Duodenal mucosa (tissue), 2 donors: Measurements from ENCODE around the gene HLA-DPA1.

ENCODE experiments used
- H3K27ac ChIP-seq: one replicate; pipeline ENCODE4 v1.7.0; 2013; ENCODE audit warnings: low read depth, low read length
- H3K27me3 ChIP-seq, 2 donors: one replicate each; pipeline ENCODE4 v1.7.0; 2013; ENCODE audit warnings: low read length in 2 of 2, control low read depth in 1 of 2; ENCODE audit not compliant: insufficient read depth in 2 of 2, control insufficient read depth in 1 of 2
- H3K36me3 ChIP-seq, 2 donors: one replicate each; pipeline ENCODE4 v1.7.0; 2013; ENCODE audit warnings: low read length in 2 of 2, control low read depth in 1 of 2; ENCODE audit not compliant: insufficient read depth in 2 of 2, control insufficient read depth in 1 of 2
- H3K4me1 ChIP-seq, 2 donors: one replicate each; pipeline ENCODE4 v1.7.0; 2013; ENCODE audit warnings: low read length in 2 of 2, control low read depth in 1 of 2; ENCODE audit not compliant: insufficient read depth in 2 of 2, control insufficient read depth in 1 of 2
- H3K4me3 ChIP-seq, 2 donors: one replicate each; pipeline ENCODE4 v1.7.0; 2013; ENCODE audit warnings: low read length in 2 of 2, low read depth in 1 of 2
- H3K9ac ChIP-seq, 2 donors: one replicate each; pipeline ENCODE4 v1.7.0; 2013; ENCODE audit warnings: low read length in 2 of 2, low read depth in 1 of 2
- H3K9me3 ChIP-seq, 2 donors: one replicate each; pipeline ENCODE4 v1.7.0; 2013; ENCODE audit warnings: low read length in 2 of 2, control low read depth in 1 of 2; ENCODE audit not compliant: control insufficient read depth in 1 of 2

The HLA-DPA1 gene

DNA sequence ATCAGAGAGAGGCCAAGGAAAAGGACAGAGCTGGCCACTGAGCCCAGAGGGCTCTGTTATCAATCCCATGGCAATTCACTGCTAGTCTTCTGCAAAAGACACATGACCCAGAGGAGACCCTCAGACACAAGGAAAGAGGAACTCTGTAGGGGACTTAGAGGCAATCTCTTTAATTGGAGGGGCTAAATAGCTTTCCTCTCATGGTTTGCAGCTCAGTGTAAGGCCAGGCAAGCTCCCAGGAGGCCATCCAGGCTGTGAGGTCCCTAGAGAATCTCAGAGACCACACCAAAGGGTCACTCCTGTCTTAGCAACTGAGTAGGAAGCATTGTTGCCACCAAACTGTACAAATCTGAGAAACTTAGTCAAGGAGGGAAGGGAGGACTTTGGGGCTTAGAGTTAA lies 54.1 kb downstream of the HLA-DPA1 start:
- Histone ChIP-seq H3K36me3 (no peaks in the 10 kb centered on the region), H3K4me3 (no peak overlapping the region), H3K27me3 (no peaks in the 10 kb centered on the region), H3K9ac (peak overlapping the region; percentile 22 to 24), H3K4me1 (peaks cover 16 to 22% of the 10 kb centered on the region in 2 donors), H3K9me3 (no peaks in the 10 kb centered on the region), H3K27ac (peak overlapping the region; percentile 63)

DNA sequence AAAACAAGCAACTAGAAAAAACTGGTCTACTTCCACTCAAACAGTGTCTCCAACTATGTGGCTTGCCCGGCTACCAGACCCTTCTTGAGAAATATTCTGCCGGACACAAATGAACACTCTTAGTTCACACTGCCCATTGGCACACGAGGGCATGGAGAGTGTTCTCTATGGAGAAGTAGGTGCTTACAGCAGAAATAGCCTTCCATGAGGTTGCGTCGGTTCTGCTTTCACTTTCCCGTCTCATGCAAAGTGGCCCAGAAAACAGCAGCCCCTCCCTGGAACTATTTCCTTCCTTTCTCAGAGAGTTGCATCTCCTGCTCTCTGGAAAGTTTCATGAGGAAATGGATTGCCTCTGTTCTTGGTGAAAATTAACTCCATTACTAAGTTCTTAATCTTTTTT lies 54.5 kb downstream of the HLA-DPA1 start:
- Histone ChIP-seq H3K4me3 (peak overlapping the region; percentile 31 to 34), H3K36me3 (no peaks in the 10 kb centered on the region), H3K9ac (peak overlapping the region; percentile 22 to 24), H3K9me3 (no peaks in the 10 kb centered on the region), H3K4me1 (peaks cover 16 to 22% of the 10 kb centered on the region in 2 donors), H3K27ac (peak overlapping the region; percentile 63), H3K27me3 (no peaks in the 10 kb centered on the region)

DNA sequence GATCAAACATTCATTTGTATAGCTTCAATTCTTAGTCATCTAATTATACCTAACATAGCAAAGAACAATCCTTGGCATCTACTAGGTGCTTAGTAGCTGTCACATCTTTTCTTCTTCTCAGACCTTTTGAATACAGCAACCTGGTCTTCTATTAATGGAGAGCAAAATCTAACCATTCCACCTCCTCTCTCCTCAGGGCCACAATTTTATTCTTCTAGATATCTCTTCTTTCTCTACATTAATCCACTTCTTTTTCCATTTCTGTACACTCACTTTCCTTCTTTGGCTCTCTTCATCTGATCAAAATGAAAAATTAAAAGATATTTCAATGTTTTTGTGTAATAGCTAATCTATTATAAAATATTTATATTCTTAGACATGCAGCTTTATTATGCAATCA lies 55.0 kb downstream of the HLA-DPA1 start:
- no peak overlapping the region for H3K9ac ChIP-seq
- peaks cover 0 to 5% of the 10 kb centered on the region in 2 donors for H3K27me3 ChIP-seq
- peaks cover 16 to 22% of the 10 kb centered on the region in 2 donors for H3K4me1 ChIP-seq
- no peaks in the 10 kb centered on the region for H3K36me3 ChIP-seq
- peak overlapping the region; percentile 35 for H3K27ac ChIP-seq
- H3K4me3 ChIP-seq = no peak overlapping the region
- no peaks in the 10 kb centered on the region for H3K9me3 ChIP-seq

DNA sequence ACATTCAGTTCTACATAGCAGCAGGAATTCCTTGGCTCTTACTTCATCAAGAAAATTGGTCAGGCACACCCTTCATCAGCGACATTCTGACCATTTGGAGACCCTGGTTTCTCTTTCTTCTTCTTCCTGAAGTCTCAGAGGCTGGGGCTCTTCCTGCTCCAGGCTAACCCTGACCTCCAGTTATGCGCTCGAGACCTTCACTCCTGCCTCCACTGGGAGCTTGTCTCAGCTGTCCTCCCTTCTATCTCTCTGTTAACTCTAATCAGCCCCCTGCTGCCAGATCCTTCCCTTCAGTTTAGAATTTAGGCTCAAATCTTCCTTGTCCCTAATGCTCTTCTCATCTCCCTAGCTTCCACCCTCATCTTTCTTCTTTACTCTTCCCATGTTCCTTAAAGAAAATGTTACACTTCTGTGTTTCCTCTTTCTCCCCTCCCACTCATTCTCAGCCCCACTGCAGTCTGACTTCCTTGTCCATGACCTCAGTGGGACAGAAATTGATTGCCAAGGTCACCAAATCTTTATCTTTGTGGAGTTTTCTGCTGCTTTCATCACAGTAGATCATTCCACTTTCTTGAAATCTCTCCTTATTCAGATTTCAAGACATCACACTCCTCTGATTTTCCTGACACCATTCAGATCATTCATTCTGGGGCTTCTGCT lies 55.6 kb downstream of the HLA-DPA1 start:
- H3K27ac ChIP-seq = peak overlapping the region; percentile 35

DNA sequence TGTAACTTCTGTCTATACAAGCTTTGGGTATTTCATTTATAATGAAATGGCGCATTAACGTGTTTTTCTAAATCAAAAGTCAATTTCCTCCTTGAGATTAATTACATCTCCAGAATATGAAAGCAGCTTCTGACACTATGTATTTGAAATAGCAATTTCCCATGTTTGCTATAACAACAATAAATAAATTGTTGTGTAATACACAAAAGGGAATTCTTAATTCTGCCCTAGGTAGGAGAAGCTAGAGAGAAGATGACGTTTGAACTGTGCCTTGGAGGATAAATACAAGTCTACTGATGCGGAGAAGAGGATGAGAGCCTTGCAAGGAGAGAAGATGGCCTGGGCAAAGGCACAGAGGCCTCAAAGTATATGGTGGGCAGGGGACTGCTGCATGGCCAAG lies 56.4 kb downstream of the HLA-DPA1 start:
- Histone ChIP-seq H3K4me3 (no peak overlapping the region), H3K4me1 (peaks cover 16 to 22% of the 10 kb centered on the region in 2 donors), H3K9ac (no peak overlapping the region), H3K36me3 (no peaks in the 10 kb centered on the region), H3K27ac (no peak overlapping the region), H3K27me3 (peaks cover under 1 to 5% of the 10 kb centered on the region in 2 donors), H3K9me3 (no peaks in the 10 kb centered on the region)

More for the DNA sequence above, 55.6 kb downstream of the HLA-DPA1 start:
- Histone ChIP-seq H3K9ac (no peak overlapping the region), H3K27me3 (peaks cover 0 to 5% of the 10 kb centered on the region in 2 donors), H3K4me3 (no peak overlapping the region), H3K4me1 (peaks cover 16 to 22% of the 10 kb centered on the region in 2 donors), H3K36me3 (no peaks in the 10 kb centered on the region), H3K9me3 (no peaks in the 10 kb centered on the region)

DNA sequence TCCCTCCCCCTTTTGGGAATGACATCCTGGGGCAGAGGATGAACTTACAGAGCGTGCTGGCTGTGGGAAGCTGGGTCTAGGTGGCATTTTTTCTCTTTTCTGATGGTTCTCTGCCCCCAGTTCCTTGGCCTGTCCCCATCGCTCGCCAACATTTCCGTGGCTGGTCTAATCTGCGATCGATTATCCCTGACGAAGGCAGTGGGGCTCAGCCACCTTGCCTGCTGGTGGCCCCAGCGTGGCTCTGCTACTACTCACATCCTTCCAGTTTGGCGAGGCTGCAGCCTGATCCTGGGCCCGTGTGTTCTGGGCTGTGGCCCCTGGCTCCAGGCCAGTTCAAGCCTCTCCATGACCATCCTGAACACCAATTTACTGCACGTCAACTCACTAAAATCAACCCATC lies 57.7 kb downstream of the HLA-DPA1 start:
- Histone ChIP-seq H3K27ac (no peak overlapping the region), H3K9ac (no peak overlapping the region), H3K9me3 (no peaks in the 10 kb centered on the region), H3K36me3 (no peaks in the 10 kb centered on the region), H3K4me3 (no peak overlapping the region), H3K27me3 (peaks cover 4 to 5% of the 10 kb centered on the region in 2 donors), H3K4me1 (peaks cover 16 to 22% of the 10 kb centered on the region in 2 donors)

DNA sequence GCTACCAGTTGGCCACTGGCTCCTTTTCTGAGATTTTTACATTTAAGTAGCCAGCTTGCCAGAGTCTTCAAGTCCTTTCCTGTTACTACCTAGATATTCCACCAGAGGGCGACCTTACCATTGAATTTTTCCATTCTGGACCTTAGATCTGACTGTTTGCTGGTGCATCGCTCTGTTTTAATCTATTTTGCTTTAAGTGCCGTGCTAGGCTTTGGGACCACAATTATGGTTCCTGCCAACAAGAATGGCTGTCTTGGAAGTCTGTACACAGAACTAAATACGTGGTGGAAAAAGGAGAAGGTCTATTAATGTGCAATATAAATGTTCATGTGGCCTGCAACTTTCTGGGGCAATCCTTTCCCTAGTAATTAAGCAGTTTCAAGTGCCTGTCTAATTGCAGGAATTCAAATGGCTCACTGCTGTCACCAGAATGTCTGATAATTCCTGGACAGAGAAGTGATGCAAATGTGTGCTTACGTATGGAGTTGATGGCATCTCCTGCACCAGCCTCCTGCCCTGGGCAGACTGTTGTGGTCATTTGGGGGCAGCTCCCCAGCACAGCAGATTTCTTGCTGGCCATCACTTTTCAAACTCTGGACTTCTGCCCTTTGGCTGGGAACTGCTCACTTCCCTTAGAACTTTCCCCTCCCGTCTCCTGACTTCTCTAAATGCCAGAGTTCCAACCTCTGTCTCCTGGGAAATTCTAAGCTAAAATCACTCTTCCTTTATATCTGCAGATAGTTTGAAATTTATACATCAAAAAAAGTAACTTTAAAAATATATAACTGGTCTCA lies 58.4 kb downstream of the HLA-DPA1 start:
- H3K9ac ChIP-seq = no peak overlapping the region

More for the DNA sequence above, 58.4 kb downstream of the HLA-DPA1 start:
- Histone ChIP-seq H3K27me3 (peaks cover 4 to 5% of the 10 kb centered on the region in 2 donors), H3K4me3 (no peak overlapping the region), H3K9me3 (no peaks in the 10 kb centered on the region), H3K36me3 (no peaks in the 10 kb centered on the region), H3K4me1 (peaks cover 16 to 22% of the 10 kb centered on the region in 2 donors), H3K27ac (no peak overlapping the region)
